Measurements from ENCODE around the gene SIX5. TPM values are rescaled to one million over a fixed set of nuclear protein-coding genes. Genes with fewer than 3 reads are reported as not detected.

Gene SIX5
- total RNA-seq (2022; extraction: Qiagen RNA extraction; ENCODE audit: low read depth): 19.1 to 34.9 TPM (median 27.8 TPM) in 5 replicates

GRCh38 chr19:45768984-45769782 is at the start of gene SIX5:
Gene SIX5, minus strand, starts transcription at chr19:45769252. Its CDS starts 408 bp downstream, at chr19:45768844.

GRCh38 chr19:45814851-45815480 is 45.9 kb upstream of the SIX5 start, which contains the start of gene RSPH6A:
Gene RSPH6A, minus strand, starts transcription at chr19:45815308. Its CDS starts 132 bp downstream, at chr19:45815176.

GRCh38 chr19:45792470-45793177 is 23.6 kb upstream of the SIX5 start, which contains the start of gene DMWD:
Gene DMWD, minus strand, starts transcription at chr19:45792845. Its CDS starts 89 bp downstream, at chr19:45792756.

GRCh38 chr19:45782162-45782691 is 13.2 kb upstream of the SIX5 start, which contains the start of gene DMPK:
Gene DMPK, minus strand, starts transcription at chr19:45782490. Its CDS starts 138 bp downstream, at chr19:45782352.

GRCh38 chr19:45733160-45733810 is 35.8 kb downstream of the SIX5 start, which contains the start of gene MEIOSIN:
Gene MEIOSIN, plus strand, starts transcription at chr19:45733439. Its CDS starts 1,938 bp downstream, at chr19:45735377.

GRCh38 chr19:45730368-45731288 is 38.4 kb downstream of the SIX5 start, which contains the start of gene FBXO46:
Gene FBXO46, minus strand, starts transcription at chr19:45730896. Its CDS starts 17,401 bp downstream, at chr19:45713495.

Other genes starting within 250 kb of the SIX5 start
- gene OPA3, start 184.4 kb downstream of the SIX5 start, total RNA-seq (2022; extraction: Qiagen RNA extraction; ENCODE audit: low read depth): 11.8 to 17.6 TPM (median 14.7 TPM) in 5 replicates
- gene GPR4, start 167.0 kb downstream of the SIX5 start, total RNA-seq (2022; extraction: Qiagen RNA extraction; ENCODE audit: low read depth): 0.07 to 0.21 TPM (median 0.14 TPM) in 4 of 5 replicates, not detected in the other
- 20.3 to 23.8 TPM (median 21.3 TPM) in 5 replicates for gene EML2, start 129.9 kb downstream of the SIX5 start, total RNA-seq (2022; extraction: Qiagen RNA extraction; ENCODE audit: low read depth)
- gene GIPR, start 101.0 kb downstream of the SIX5 start, total RNA-seq (2022; extraction: Qiagen RNA extraction; ENCODE audit: low read depth): 2.3 to 3.8 TPM (median 2.6 TPM) in 5 replicates
- gene SNRPD2, start 77.3 kb downstream of the SIX5 start, total RNA-seq (2022; extraction: Qiagen RNA extraction; ENCODE audit: low read depth): 773 to 1,010 TPM (median 799 TPM) in 5 replicates
- gene QPCTL, start 76.6 kb downstream of the SIX5 start, total RNA-seq (2022; extraction: Qiagen RNA extraction; ENCODE audit: low read depth): 6.9 to 10.7 TPM (median 9.5 TPM) in 5 replicates
- 7.2 to 12.3 TPM (median 9.9 TPM) in 5 replicates for gene FBXO46, start 38.4 kb downstream of the SIX5 start, total RNA-seq (2022; extraction: Qiagen RNA extraction; ENCODE audit: low read depth)
- gene MEIOSIN, start 35.8 kb downstream of the SIX5 start, total RNA-seq (2022; extraction: Qiagen RNA extraction; ENCODE audit: low read depth): 0.06 to 0.10 TPM (median 0.08 TPM) in 3 of 5 replicates, not detected in the others
- gene DMPK, start 13.2 kb upstream of the SIX5 start, total RNA-seq (2022; extraction: Qiagen RNA extraction; ENCODE audit: low read depth): 34.3 to 53.0 TPM (median 48.1 TPM) in 5 replicates
- gene DMWD, start 23.6 kb upstream of the SIX5 start, total RNA-seq (2022; extraction: Qiagen RNA extraction; ENCODE audit: low read depth): 21.9 to 41.9 TPM (median 34.3 TPM) in 5 replicates
- gene RSPH6A, start 46.1 kb upstream of the SIX5 start, total RNA-seq (2022; extraction: Qiagen RNA extraction; ENCODE audit: low read depth): 0.03 TPM in 1 of 5 replicates, not detected in the others
- gene SYMPK, start 93.9 kb upstream of the SIX5 start, total RNA-seq (2022; extraction: Qiagen RNA extraction; ENCODE audit: low read depth): 54.6 to 80.7 TPM (median 76.2 TPM) in 5 replicates
- gene FOXA3, start 95.1 kb upstream of the SIX5 start, total RNA-seq (2022; extraction: Qiagen RNA extraction; ENCODE audit: low read depth): 0.58 to 1.1 TPM (median 0.81 TPM) in 5 replicates
- 21.6 to 38.9 TPM (median 35.1 TPM) in 5 replicates for gene IRF2BP1, start 116.9 kb upstream of the SIX5 start, total RNA-seq (2022; extraction: Qiagen RNA extraction; ENCODE audit: low read depth)
- 5.9 to 11.3 TPM (median 9.3 TPM) in 5 replicates for gene MYPOP, start 133.4 kb upstream of the SIX5 start, total RNA-seq (2022; extraction: Qiagen RNA extraction; ENCODE audit: low read depth)
- gene NANOS2, start 145.5 kb upstream of the SIX5 start, total RNA-seq (2022; extraction: Qiagen RNA extraction; ENCODE audit: low read depth): not detected in 5 replicates
- 0.08 to 0.19 TPM (median 0.11 TPM) in 5 replicates for gene NOVA2, start 204.6 kb upstream of the SIX5 start, total RNA-seq (2022; extraction: Qiagen RNA extraction; ENCODE audit: low read depth)
- 3.0 to 6.4 TPM (median 4.6 TPM) in 5 replicates for gene CCDC61, start 226.2 kb upstream of the SIX5 start, total RNA-seq (2022; extraction: Qiagen RNA extraction; ENCODE audit: low read depth)